Esophagus squamous epithelium (tissue), 4 donors: ENCODE results near the gene DARS1.

Source experiments
- POLR2A ChIP-seq, 4 donors: fragments of 450-650 bp; IDR thresholded peaks; one replicate each; pipeline ENCODE4 v1.6.1; 2017; ENCODE audit warnings: antibody characterized with exemption in 4 of 4, mild to moderate bottlenecking in 4 of 4, moderate library complexity in 3 of 4
- TF ChIP-seq, protein P1 (sequence below), 6 experiments: fragments of 450-650 bp in 4 of 6; fragments of 200-600 bp in 2 of 6; sonication (generic) in 2 of 6; IDR thresholded peaks; one replicate each; pipeline ENCODE4 v1.5.1; 2016 to 2019; ENCODE audit warnings: antibody characterized with exemption in 6 of 6, mild to moderate bottlenecking in 4 of 6, moderate library complexity in 4 of 6

GRCh38 chr2:135948642-135949355 is 36.6 kb downstream of the DARS1 start:
- TF ChIP-seq, protein P1, sequence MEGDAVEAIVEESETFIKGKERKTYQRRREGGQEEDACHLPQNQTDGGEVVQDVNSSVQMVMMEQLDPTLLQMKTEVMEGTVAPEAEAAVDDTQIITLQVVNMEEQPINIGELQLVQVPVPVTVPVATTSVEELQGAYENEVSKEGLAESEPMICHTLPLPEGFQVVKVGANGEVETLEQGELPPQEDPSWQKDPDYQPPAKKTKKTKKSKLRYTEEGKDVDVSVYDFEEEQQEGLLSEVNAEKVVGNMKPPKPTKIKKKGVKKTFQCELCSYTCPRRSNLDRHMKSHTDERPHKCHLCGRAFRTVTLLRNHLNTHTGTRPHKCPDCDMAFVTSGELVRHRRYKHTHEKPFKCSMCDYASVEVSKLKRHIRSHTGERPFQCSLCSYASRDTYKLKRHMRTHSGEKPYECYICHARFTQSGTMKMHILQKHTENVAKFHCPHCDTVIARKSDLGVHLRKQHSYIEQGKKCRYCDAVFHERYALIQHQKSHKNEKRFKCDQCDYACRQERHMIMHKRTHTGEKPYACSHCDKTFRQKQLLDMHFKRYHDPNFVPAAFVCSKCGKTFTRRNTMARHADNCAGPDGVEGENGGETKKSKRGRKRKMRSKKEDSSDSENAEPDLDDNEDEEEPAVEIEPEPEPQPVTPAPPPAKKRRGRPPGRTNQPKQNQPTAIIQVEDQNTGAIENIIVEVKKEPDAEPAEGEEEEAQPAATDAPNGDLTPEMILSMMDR (IDR thresholded peaks at IDR 0.05) = no peak
- TF ChIP-seq POLR2A (IDR thresholded peaks at IDR 0.05) = no peak
